ENCODE data around the gene NADSYN1.
A peak's percentile ranks its signal among the peaks of the same experiment; 100 is the strongest.

Gene NADSYN1

GRCh38 chr11:71451596-71452198 is 1.3 kb upstream of the NADSYN1 start:
- no peak for DNase-seq

GRCh38 chr11:71452199-71453036 is 585 bp upstream of the NADSYN1 start:
- DNase-seq, result peak; percentile 56

GRCh38 chr11:71453918-71454304 is 908 bp downstream of the NADSYN1 start:
- no peak for DNase-seq

GRCh38 chr11:71454470-71455113 is 1.6 kb downstream of the NADSYN1 start:
- peak; percentile 26 for DNase-seq

- DNase-seq, result no peak
These were observed 3.3 kb downstream of the NADSYN1 start for GRCh38 chr11:71456294-71456693.

GRCh38 chr11:71456831-71457230 is 3.8 kb downstream of the NADSYN1 start:
- no peak for DNase-seq

GRCh38 chr11:71458146-71459070 is 5.4 kb downstream of the NADSYN1 start:
- no peak for DNase-seq

GRCh38 chr11:71459076-71459766 is 6.2 kb downstream of the NADSYN1 start:
- no peak for DNase-seq

GRCh38 chr11:71459767-71460320 is 6.8 kb downstream of the NADSYN1 start:
- DNase-seq, result no peak

GRCh38 chr11:71461696-71462095 is 8.7 kb downstream of the NADSYN1 start:
- no peak for DNase-seq

- no peak for DNase-seq
These were observed 9.7 kb downstream of the NADSYN1 start for GRCh38 chr11:71462726-71463125.

- no peak for DNase-seq
These were observed 10.6 kb downstream of the NADSYN1 start for GRCh38 chr11:71463331-71464211.

- no peak for DNase-seq
These were observed 12.1 kb downstream of the NADSYN1 start for GRCh38 chr11:71465054-71465453.

GRCh38 chr11:71466358-71466757 is 13.4 kb downstream of the NADSYN1 start:
- DNase-seq, result no peak

GRCh38 chr11:71467164-71467563 is 14.2 kb downstream of the NADSYN1 start:
- no peak for DNase-seq

- no peak for DNase-seq
These were observed 17.9 kb downstream of the NADSYN1 start for GRCh38 chr11:71470946-71471345.

- DNase-seq, result no peak
These were observed 19.4 kb downstream of the NADSYN1 start for GRCh38 chr11:71472357-71472885.

GRCh38 chr11:71472941-71473792 is 20.2 kb downstream of the NADSYN1 start:
- no peak for DNase-seq

GRCh38 chr11:71473793-71474080 is 20.7 kb downstream of the NADSYN1 start:
- DNase-seq, result no peak

Measured in NCI-H146 (cell line).